ENCODE results near the gene SSR3. TPM values are rescaled to one million over a fixed set of nuclear protein-coding genes. Genes with fewer than 3 reads are reported as not detected.

Gene SSR3
- total and polyA plus RNA-seq, 2 donors from 2014 or later, result 132 to 150 TPM

GRCh38 chr3:156551746-156552145 is 3.2 kb downstream of the SSR3 start:
- no peak overlapping the region for H3K9ac ChIP-seq (ENCODE audit: low read length in 3 of 3)
- intact Hi-C loops (cut with DNase I), result no loop called here
- no peak overlapping the region for H3K27ac ChIP-seq (ENCODE audit: low read depth in 2 of 2, low read length in 2 of 2)
- no peak for TF ChIP-seq CTCF (IDR thresholded peaks at IDR 0.05; ENCODE audit: borderline replicate concordance, extremely low read depth, insufficient read depth)
- H3K9me3 ChIP-seq (ENCODE audit: control insufficient read depth in 2 of 3, insufficient read depth in 1 of 3, low read length in 3 of 3), result no peaks in the 10 kb centered on the region
- FAIRE-seq (no peak), DNase-seq (no peak)
- peaks cover 0 to 3% (median 0%) of the 10 kb centered on the region in 3 donors for H3K4me1 ChIP-seq (ENCODE audit: control insufficient read depth in 2 of 3, insufficient read depth in 2 of 3, low read depth in 1 of 3, low read length in 3 of 3)
- H3K36me3 ChIP-seq (ENCODE audit: control insufficient read depth in 2 of 3, insufficient read depth in 3 of 3, low read length in 3 of 3), result peaks cover 2 to 24% (median 14%) of the 10 kb centered on the region in 3 donors
- H3K4me3 ChIP-seq (ENCODE audit: low read length in 3 of 3), result peak overlapping the region in 1 of 3 donors; percentile 32
- H3K27me3 ChIP-seq (ENCODE audit: control insufficient read depth, insufficient read depth, low read length), result no peaks in the 10 kb centered on the region

GRCh38 chr3:156551261-156551660 is 3.7 kb downstream of the SSR3 start:
- FAIRE-seq, result no peak
- TF ChIP-seq CTCF (IDR thresholded peaks at IDR 0.05; ENCODE audit: borderline replicate concordance, extremely low read depth, insufficient read depth), result no peak
- no peaks in the 10 kb centered on the region for H3K27me3 ChIP-seq (ENCODE audit: control insufficient read depth, insufficient read depth, low read length)
- intact Hi-C loops (cut with DNase I), result no loop called here
- no peak overlapping the region for H3K4me3 ChIP-seq (ENCODE audit: low read length in 3 of 3)
- no peak overlapping the region for H3K27ac ChIP-seq (ENCODE audit: low read depth in 2 of 2, low read length in 2 of 2)
- H3K36me3 ChIP-seq (ENCODE audit: control insufficient read depth in 2 of 3, insufficient read depth in 3 of 3, low read length in 3 of 3), result peaks cover 2 to 24% (median 17%) of the 10 kb centered on the region in 3 donors
- no peak for DNase-seq
- H3K4me1 ChIP-seq (ENCODE audit: control insufficient read depth in 2 of 3, insufficient read depth in 2 of 3, low read depth in 1 of 3, low read length in 3 of 3), result peaks cover 0 to 3% (median 0%) of the 10 kb centered on the region in 3 donors
- no peaks in the 10 kb centered on the region for H3K9me3 ChIP-seq (ENCODE audit: control insufficient read depth in 2 of 3, insufficient read depth in 1 of 3, low read length in 3 of 3)
- no peak overlapping the region for H3K9ac ChIP-seq (ENCODE audit: low read length in 3 of 3)

GRCh38 chr3:156548902-156549301 is 6.0 kb downstream of the SSR3 start:
- Histone ChIP-seq H3K9ac (ENCODE audit: low read length in 3 of 3) (no peak overlapping the region), H3K27ac (ENCODE audit: low read depth in 2 of 2, low read length in 2 of 2) (no peak overlapping the region), H3K9me3 (ENCODE audit: control insufficient read depth in 2 of 3, insufficient read depth in 1 of 3, low read length in 3 of 3) (no peaks in the 10 kb centered on the region), H3K4me1 (ENCODE audit: control insufficient read depth in 2 of 3, insufficient read depth in 2 of 3, low read depth in 1 of 3, low read length in 3 of 3) (peaks cover 0 to under 1% (median 0%) of the 10 kb centered on the region in 3 donors), H3K27me3 (ENCODE audit: control insufficient read depth, insufficient read depth, low read length) (no peaks in the 10 kb centered on the region), H3K4me3 (ENCODE audit: low read length in 3 of 3) (no peak overlapping the region), H3K36me3 (ENCODE audit: control insufficient read depth in 2 of 3, insufficient read depth in 3 of 3, low read length in 3 of 3) (peaks cover 2 to 24% (median 24%) of the 10 kb centered on the region in 3 donors)
- no peak for FAIRE-seq
- intact Hi-C loops (cut with DNase I), result no loop called here
- DNase-seq, result no peak
- no peak for TF ChIP-seq CTCF (IDR thresholded peaks at IDR 0.05; ENCODE audit: borderline replicate concordance, extremely low read depth, insufficient read depth)
